ENCODE data around the gene SLX4IP. TPM values are rescaled to one million over a fixed set of nuclear protein-coding genes. Genes with fewer than 3 reads are reported as not detected.

SLX4IP gene
- total RNA-seq, 1 experiment from 2014 or later, result 7.4 TPM

DNA sequence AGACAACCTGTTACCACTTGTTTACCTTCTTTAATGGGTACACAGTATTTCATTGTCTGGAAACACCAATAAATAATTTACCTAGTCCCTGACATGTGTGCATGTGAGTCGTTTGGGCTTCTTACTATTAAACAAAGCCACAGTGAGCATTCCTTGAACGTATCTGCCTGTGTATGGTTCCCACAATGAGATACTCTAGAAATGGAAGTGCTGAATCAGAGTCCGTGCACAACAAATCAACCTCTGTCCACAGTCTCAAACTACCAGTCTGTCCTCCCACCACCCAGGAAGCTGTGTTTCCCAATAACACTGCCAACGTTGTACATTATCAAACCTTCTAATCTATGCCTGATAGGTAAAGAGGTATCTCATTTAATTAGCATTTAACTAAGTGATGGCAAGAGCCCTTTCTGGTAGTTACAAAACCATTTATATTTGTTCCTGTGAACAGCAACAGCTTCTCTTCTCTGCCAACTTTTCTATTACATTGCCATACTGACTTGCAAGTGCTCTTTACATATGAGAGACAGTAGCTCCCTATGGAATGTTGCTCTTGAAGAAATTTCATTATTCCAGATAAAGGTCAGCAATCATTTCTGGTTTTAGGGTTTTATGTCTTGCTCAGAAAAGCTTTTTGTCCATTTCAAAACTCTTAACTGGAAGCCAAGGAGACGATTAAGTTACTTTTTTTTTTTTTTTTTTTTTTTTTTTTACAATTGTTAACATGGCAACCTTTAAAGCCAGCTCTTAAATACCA, 223.9 kb downstream of the SLX4IP start:
- CTCF ChIA-PET, result interaction anchor here (0.6 to 1.5 kb wide), 4 partner anchors 13 to 547 kb away, joined by 3 to 6 read pairs (median 5); no protein-coding TSS in a partner anchor
- ATAC-seq, result no peak
- Mint-ChIP-seq H3K27me3 (ENCODE audit: low read depth) (no peaks in the 10 kb centered on the region), H3K27ac (no peak overlapping the region), H3K4me3 (no peak overlapping the region), H3K9me3 (no peaks in the 10 kb centered on the region), H3K36me3 (peaks cover 84% of the 10 kb centered on the region), H3K4me1 (peaks cover 95% of the 10 kb centered on the region)
- DNase-seq (ENCODE audit: low spot score), result no peak
- TF ChIP-seq ZNF671 (CRISPR knock-in tag; IDR thresholded peaks at IDR 0.05), result no peak
- POLR2A ChIA-PET, result no interaction called here

DNA sequence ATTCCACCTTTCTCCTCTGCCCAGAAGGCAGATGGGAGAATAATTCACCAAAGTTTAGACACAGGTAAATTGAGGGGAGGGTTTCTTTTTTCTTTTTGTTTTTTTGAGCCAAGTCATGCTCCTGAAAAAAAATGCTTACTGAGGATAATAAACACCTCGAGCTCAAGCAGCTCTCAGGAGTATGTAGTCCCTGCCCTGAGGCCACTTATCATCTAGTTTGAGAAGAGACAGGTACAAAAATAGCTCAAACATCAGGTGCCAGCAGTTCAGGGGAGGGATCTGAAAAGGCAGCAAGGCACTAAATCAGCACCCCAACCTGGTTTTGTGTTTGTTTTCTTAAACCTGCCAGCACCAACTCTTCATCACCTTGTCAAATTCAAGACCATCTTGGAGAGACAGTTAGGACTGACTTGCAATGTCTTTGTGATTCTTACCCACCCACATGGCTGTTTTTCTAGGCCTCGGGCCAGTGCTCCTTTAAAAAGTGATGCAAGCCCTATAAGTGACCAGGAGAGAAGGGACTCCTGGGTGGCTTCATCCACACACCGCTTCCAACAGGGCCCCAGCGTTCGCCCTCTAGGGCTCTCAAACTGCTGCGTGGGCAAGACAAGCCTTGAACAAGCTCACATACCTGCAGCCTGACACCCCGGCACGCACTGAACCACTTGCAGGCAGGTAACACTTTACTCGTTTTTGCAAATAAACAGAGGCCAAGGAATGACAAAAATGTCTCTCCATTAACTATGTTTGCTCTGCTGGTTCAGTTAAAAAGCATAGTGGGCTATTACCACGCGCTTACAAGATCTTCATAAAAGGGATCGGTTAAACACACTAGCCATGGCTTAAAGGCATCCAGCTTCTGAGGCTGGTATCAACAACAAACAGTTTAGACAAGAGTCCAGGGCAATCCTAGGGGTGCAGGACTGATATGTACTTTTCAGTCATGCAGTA, 224.8 kb downstream of the SLX4IP start:
- DNase-seq (ENCODE audit: low spot score) (no peak), ATAC-seq (peak; percentile 17)
- Mint-ChIP-seq H3K27me3 (ENCODE audit: low read depth) (no peaks in the 10 kb centered on the region), H3K27ac (peak overlapping the region; percentile 95), H3K4me1 (peaks cover 95% of the 10 kb centered on the region), H3K4me3 (peak overlapping the region; percentile 18; the same call in 1 of the 2 replicates), H3K9me3 (no peaks in the 10 kb centered on the region), H3K36me3 (peaks cover 79% of the 10 kb centered on the region)
- no peak for TF ChIP-seq FOXP1 (CRISPR knock-in tag; IDR thresholded peaks at IDR 0.05; ENCODE audit: borderline replicate concordance)
- no peak for TF ChIP-seq RORB (CRISPR knock-in tag; IDR thresholded peaks at IDR 0.05)
- no peak for TF ChIP-seq GABPB1 (CRISPR knock-in tag; IDR thresholded peaks at IDR 0.05)
- TF ChIP-seq, protein P1, sequence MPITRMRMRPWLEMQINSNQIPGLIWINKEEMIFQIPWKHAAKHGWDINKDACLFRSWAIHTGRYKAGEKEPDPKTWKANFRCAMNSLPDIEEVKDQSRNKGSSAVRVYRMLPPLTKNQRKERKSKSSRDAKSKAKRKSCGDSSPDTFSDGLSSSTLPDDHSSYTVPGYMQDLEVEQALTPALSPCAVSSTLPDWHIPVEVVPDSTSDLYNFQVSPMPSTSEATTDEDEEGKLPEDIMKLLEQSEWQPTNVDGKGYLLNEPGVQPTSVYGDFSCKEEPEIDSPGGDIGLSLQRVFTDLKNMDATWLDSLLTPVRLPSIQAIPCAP (CRISPR knock-in tag; IDR thresholded peaks at IDR 0.05), result no peak
- TF ChIP-seq KAT7 (CRISPR knock-in tag; IDR thresholded peaks at IDR 0.05; ENCODE audit: borderline replicate concordance), result no peak
- TF ChIP-seq, protein P2, sequence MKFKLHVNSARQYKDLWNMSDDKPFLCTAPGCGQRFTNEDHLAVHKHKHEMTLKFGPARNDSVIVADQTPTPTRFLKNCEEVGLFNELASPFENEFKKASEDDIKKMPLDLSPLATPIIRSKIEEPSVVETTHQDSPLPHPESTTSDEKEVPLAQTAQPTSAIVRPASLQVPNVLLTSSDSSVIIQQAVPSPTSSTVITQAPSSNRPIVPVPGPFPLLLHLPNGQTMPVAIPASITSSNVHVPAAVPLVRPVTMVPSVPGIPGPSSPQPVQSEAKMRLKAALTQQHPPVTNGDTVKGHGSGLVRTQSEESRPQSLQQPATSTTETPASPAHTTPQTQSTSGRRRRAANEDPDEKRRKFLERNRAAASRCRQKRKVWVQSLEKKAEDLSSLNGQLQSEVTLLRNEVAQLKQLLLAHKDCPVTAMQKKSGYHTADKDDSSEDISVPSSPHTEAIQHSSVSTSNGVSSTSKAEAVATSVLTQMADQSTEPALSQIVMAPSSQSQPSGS (CRISPR knock-in tag; IDR thresholded peaks at IDR 0.05; ENCODE audit: borderline replicate concordance, low read depth), result no peak
- no peak for TF ChIP-seq JUN (CRISPR knock-in tag; IDR thresholded peaks at IDR 0.05)
- no peak for TF ChIP-seq FOXK1 (CRISPR knock-in tag; IDR thresholded peaks at IDR 0.05)
- TF ChIP-seq ZNF138 (CRISPR knock-in tag; conservative IDR thresholded peaks at IDR 0.05), result no peak
- TF ChIP-seq, protein P3, sequence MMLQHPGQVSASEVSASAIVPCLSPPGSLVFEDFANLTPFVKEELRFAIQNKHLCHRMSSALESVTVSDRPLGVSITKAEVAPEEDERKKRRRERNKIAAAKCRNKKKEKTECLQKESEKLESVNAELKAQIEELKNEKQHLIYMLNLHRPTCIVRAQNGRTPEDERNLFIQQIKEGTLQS (CRISPR knock-in tag; conservative IDR thresholded peaks at IDR 0.05), result no peak
- no peak for TF ChIP-seq SMAD4 (CRISPR knock-in tag; IDR thresholded peaks at IDR 0.05)
- TF ChIP-seq, protein P4, sequence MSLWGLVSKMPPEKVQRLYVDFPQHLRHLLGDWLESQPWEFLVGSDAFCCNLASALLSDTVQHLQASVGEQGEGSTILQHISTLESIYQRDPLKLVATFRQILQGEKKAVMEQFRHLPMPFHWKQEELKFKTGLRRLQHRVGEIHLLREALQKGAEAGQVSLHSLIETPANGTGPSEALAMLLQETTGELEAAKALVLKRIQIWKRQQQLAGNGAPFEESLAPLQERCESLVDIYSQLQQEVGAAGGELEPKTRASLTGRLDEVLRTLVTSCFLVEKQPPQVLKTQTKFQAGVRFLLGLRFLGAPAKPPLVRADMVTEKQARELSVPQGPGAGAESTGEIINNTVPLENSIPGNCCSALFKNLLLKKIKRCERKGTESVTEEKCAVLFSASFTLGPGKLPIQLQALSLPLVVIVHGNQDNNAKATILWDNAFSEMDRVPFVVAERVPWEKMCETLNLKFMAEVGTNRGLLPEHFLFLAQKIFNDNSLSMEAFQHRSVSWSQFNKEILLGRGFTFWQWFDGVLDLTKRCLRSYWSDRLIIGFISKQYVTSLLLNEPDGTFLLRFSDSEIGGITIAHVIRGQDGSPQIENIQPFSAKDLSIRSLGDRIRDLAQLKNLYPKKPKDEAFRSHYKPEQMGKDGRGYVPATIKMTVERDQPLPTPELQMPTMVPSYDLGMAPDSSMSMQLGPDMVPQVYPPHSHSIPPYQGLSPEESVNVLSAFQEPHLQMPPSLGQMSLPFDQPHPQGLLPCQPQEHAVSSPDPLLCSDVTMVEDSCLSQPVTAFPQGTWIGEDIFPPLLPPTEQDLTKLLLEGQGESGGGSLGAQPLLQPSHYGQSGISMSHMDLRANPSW (CRISPR knock-in tag; conservative IDR thresholded peaks at IDR 0.05; ENCODE audit: low read depth), result no peak
- TF ChIP-seq, protein P5, sequence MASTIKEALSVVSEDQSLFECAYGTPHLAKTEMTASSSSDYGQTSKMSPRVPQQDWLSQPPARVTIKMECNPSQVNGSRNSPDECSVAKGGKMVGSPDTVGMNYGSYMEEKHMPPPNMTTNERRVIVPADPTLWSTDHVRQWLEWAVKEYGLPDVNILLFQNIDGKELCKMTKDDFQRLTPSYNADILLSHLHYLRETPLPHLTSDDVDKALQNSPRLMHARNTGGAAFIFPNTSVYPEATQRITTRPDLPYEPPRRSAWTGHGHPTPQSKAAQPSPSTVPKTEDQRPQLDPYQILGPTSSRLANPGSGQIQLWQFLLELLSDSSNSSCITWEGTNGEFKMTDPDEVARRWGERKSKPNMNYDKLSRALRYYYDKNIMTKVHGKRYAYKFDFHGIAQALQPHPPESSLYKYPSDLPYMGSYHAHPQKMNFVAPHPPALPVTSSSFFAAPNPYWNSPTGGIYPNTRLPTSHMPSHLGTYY (CRISPR knock-in tag; IDR thresholded peaks at IDR 0.05), result no peak
- no peak for TF ChIP-seq NR2C2 (CRISPR knock-in tag; IDR thresholded peaks at IDR 0.05)
- no peak for TF ChIP-seq FOXJ3 (CRISPR knock-in tag; IDR thresholded peaks at IDR 0.05; ENCODE audit: borderline replicate concordance)
- no peak for TF ChIP-seq ZNF121 (CRISPR knock-in tag; IDR thresholded peaks at IDR 0.05)
- TF ChIP-seq, protein P6, sequence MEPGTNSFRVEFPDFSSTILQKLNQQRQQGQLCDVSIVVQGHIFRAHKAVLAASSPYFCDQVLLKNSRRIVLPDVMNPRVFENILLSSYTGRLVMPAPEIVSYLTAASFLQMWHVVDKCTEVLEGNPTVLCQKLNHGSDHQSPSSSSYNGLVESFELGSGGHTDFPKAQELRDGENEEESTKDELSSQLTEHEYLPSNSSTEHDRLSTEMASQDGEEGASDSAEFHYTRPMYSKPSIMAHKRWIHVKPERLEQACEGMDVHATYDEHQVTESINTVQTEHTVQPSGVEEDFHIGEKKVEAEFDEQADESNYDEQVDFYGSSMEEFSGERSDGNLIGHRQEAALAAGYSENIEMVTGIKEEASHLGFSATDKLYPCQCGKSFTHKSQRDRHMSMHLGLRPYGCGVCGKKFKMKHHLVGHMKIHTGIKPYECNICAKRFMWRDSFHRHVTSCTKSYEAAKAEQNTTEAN (CRISPR knock-in tag; IDR thresholded peaks at IDR 0.05), result no peak
- TF ChIP-seq IRF2 (CRISPR knock-in tag; IDR thresholded peaks at IDR 0.05; ENCODE audit: borderline replicate concordance, low read depth), result no peak
- TF ChIP-seq, protein P7, sequence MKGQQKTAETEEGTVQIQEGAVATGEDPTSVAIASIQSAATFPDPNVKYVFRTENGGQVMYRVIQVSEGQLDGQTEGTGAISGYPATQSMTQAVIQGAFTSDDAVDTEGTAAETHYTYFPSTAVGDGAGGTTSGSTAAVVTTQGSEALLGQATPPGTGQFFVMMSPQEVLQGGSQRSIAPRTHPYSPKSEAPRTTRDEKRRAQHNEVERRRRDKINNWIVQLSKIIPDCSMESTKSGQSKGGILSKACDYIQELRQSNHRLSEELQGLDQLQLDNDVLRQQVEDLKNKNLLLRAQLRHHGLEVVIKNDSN (CRISPR knock-in tag; IDR thresholded peaks at IDR 0.05), result no peak
- CTCF ChIA-PET, result interaction anchor here (0.6 to 1.5 kb wide), 5 partner anchors 12 to 546 kb away, joined by 3 to 6 read pairs (median 4); no protein-coding TSS in a partner anchor
- POLR2A ChIA-PET, result interaction anchor here (0.8 kb wide), 1 partner anchor 14 kb away, joined by 3 read pairs; the partner anchor contains the start of gene JAG1

Measured in WTC11 (cell line).